Astrocyte of the hippocampus (primary cell): ENCODE data around the gene CWC25.
"Not testable (repeated sequence)": the region's sequence is repeated elsewhere in the genome, so short reads cannot be mapped to it uniquely, and the experiment has no call there.

Experiments used
- DNase-seq: peaks from one replicate; pipeline ENCODE4 v3.0.0; 2011; ENCODE audit warnings: low read depth, low spot score

Gene CWC25

DNA sequence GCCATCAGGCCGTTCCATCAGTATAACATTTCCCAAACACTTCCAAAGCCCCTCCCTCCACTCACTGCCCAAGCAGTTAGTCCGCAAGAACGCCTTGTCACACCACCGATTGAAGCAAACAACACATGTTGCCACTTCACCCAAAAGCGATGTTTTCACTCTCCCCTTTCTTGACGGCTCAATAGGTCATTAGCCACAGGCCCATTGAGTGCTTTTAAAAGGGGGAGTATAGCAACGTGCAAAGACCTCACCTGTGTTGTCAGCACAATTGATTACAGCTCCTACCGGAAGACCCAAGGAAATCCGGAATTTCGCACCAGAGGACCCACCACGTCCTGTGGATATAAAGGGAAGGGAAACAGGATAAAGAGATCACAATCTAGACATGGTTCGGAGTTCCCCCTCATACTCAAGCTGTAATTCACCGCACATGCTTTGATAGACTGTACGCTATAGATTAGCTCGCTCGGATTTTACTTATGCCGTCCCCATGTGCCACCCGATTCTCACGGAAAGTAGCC lies 27.7 kb upstream of the CWC25 start:
- DNase-seq: peak; percentile 31

DNA sequence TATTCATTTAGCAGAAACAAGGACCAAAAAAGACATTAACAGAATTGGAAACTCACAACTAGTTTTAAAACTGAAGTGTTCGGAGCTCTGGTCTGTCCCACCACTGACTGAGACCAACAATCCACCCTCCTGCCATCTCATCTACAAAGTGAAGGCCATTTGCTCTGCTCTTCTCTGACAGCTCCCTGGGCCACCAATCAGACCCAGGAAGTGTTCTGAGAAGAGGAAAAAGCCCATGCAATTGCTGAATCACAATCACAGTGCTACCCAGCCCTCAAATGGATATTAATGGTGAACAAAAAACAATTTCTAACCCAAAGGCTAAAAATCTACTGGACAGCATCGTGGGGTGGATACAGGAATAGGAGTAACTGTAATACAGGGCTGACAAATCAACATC lies 26.3 kb upstream of the CWC25 start:
- DNase-seq: no peak

GRCh38 chr17:38850374-38850773 lies 25.3 kb upstream of the CWC25 start:
- no peak for DNase-seq

GRCh38 chr17:38848939-38849605 lies 24.0 kb upstream of the CWC25 start:
- DNase-seq: no peak

GRCh38 chr17:38848557-38848891 lies 23.4 kb upstream of the CWC25 start:
- no peak for DNase-seq

- peak; percentile 27 for DNase-seq
Measured at GRCh38 chr17:38844261-38844757, 19.2 kb upstream of the CWC25 start.

DNA sequence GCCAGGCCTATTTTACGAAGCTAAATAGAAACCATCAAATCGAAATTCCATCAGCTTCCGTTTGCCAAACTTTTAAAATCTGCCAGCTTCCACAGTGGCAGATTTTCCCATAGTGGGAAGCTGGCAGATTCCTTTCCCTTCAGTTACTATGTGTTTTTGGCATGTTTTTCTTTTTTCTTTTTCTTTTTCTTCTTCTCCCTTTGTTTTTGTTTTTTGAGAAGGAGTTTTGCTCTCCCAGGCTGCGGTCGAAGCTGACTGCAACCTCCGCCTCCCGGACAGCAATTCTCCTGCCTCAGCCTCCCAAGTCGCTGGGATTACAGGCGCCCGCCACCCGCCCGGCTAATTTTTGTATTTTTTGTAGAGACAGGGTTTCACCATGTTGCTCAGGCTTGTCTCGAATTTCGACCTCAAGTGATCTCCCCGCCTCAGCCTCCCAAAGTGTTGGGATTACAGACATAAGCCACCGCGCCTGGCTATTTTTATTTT lies 684 bp upstream of the CWC25 start:
- DNase-seq: no peak

GRCh38 chr17:38815576-38816193 lies 9.4 kb downstream of the CWC25 start:
- peak; percentile 87 for DNase-seq

- no peak for DNase-seq
Measured at GRCh38 chr17:38809828-38810227, 15.3 kb downstream of the CWC25 start.

DNA sequence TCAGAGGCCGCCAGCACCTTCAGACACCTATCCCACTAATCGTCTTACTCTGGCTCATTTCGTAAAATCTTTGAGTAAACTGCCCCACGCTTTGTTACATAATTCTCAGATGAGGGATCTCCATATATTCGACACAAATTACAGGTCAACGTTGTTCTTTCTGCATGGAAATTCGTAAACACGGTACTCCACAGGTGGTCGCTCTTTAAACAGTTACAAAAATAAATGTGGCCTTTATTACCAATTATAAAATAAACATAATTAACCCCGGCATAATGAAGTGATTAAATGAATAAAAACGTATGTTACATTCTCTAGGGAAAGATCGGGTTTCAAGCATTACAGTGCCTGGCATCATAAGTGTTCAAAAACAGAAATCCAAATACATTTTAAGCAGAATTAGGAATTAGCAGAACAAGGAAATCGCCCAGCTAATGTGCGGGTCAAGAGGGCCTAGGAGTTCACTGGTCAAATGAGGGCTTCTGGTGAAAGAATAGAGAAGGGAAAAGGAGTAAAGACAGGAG lies 24.8 kb downstream of the CWC25 start:
- no peak for DNase-seq

- DNase-seq: peak; percentile 99
Measured at GRCh38 chr17:38799501-38800236, 25.5 kb downstream of the CWC25 start, which contains the start of gene PIP4K2B. PIP4K2B (minus strand) TSS chr17:38799556; CDS start chr17:38799424, 132 bp downstream.

- peak; percentile 66 for DNase-seq
Measured at GRCh38 chr17:38798614-38799500, 26.3 kb downstream of the CWC25 start.

DNA sequence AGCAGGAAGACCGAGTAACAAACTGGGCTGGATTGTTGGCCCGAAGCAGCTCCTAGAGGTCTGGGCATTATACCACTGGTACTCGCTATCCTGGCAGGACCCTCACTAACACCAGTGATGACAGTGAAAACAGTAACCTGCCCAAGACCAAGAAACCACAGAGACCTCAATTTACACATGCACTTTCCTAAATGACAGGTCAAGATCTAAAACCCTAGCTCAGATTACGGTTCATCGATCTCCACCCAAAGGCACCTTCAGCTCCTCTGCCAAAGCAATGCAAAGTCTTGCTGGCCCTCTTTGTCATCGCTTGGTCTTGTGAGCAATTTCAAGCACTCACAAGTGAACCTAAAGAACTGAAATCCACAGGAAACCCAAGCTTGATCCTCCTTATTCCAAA lies 27.3 kb downstream of the CWC25 start:
- no peak for DNase-seq

- DNase-seq: no peak
Measured at GRCh38 chr17:38797158-38797490, 28.0 kb downstream of the CWC25 start.

DNA sequence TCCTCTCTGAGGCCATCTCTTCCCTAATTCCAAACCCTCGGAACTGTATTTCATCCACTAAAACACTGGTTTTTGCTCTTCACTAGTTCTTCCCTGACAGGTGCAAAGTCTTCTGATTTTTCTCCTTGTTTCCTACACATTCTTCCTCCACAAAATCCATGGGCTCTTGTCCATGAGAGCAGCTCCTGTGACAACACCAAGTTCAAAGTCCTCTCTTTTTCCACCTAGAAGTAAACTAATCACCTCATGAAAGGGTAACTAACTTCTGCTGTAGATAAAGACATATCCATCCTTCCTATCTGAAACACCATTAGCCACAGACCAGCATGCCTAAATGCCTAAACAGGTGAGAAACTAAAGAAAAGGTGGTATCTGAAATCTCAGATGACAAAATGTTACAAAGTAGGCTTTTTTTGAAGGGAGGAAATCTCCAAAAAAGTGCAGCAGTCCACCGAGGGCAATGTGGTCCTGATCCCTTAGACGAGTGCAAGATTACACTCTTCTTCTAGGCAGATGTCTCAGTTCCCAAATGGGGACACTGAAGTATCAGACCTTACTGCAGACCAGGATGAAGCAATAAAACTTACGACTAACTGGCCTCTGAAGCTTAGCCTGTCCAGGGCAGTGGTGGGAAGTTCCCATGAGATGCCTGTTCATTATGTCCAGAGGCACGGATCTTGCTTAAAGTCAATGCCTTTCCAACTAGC lies 28.5 kb downstream of the CWC25 start:
- no peak for DNase-seq

DNA sequence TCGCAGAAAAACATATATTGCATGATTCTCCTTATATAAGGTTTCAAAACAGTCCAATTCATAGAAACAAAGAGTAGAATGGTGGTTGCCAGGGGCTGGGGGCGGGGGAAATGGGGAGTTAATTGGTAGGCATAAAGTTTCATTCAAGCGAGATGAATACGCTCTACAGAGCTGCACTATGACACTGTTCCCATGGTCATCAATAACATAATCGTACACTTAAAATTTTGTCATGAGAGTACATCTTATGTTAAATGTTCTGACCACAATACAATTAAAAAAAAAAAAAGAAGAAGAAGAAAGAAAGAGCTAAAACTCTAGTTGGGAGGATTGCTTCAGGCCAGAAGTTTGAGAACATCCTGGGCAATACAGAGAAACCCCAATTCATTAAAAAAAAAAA lies 30.9 kb downstream of the CWC25 start:
- no peak for DNase-seq

GRCh38 chr17:38791162-38791561 lies 34.0 kb downstream of the CWC25 start:
- no peak for DNase-seq

- peak; percentile 36 for DNase-seq
Measured at GRCh38 chr17:38790148-38790707, 34.9 kb downstream of the CWC25 start.

- DNase-seq: no peak
Measured at GRCh38 chr17:38789185-38789584, 35.9 kb downstream of the CWC25 start.

GRCh38 chr17:38787999-38788398 lies 37.1 kb downstream of the CWC25 start:
- DNase-seq: not testable (repeated sequence)
